NCI-H446 (cell line): ENCODE results near the gene ST8SIA4.

ENCODE experiments used
- DNase-seq, 2 experiments: peaks; one replicate each; lab custom pipeline; 2025; lab: John Stamatoyannopoulos, UW

ST8SIA4 gene

DNA sequence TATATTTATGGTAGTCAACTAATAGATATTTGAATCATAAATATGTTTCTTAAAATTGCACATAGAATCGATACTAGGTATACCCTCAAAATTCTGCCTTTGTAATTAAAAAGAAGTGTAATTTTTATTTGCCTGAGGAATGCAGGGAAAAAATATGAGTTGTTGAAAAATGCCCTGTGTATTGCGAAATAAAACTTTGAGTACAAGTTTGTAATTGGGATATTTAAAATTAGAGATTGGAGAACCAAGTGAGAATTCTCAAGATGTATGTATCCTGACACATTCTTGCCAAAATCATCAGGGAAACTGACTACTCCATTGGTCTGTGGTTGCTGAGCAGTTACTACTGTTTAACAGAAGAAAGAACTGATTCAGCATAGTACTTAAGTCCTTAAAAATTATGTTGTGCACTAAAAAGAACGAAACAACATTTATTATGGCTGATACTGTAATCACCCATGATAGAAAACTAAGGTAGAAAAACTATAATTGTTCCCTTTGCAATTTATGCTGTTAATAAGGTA, 36.0 kb downstream of the ST8SIA4 start:
- DNase-seq: no peak

DNA sequence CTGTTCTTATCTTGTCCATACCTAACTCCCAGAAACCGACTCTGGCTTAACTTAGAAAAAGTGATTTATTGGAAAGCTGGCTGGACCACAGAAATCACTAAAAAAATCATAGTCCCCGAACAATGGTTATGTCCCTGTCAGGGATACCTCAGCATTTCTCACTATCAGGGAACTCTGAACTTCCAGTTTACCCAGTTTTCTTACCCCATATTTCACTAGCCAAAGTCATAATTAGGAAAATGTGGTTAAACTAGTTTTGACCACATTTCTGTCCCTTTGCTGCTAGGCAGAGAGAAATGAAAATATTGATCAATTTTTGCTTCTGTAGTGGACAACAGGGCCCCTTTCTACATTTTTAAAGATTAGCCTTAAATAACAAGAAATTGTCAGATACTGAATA, 38.2 kb downstream of the ST8SIA4 start:
- DNase-seq: no peak

DNA sequence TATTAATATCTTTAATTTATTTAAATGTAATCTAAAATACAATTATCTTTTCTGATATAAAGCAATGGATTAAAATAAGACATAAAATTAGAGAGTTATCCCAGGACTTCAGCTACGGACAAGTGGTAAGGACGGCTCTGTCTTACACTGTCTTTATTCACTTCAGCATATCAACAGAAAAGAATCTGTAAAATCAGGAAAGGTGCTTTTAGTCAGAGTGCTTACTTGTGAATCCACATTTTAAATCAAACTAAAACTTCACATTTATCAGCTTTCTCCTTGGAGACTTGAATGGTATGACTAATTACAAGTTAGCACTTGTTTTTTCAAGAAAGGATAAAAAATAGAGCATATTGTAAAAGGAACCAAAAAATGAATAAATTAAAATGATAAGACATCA, 39.3 kb downstream of the ST8SIA4 start:
- DNase-seq: no peak

DNA sequence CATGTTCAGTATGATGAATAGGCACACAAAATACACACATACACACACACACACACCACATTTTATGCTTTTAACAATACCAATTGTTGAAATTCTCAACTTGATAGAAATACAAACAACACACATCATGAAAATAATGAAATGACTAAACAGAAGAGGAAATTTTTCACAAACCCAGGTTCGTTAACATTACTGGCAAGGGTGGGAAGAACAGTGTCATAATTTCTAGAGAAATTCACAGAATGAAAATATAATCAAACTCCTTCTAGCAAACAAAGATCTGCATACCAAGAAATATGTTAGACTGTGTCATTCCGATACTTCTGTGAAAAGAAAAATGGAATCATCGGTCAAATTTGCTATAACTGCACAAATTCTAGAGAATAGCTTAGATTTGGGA, 41.9 kb downstream of the ST8SIA4 start:
- DNase-seq: no peak

- no peak for DNase-seq
These were observed 42.7 kb downstream of the ST8SIA4 start for GRCh38 chr5:100860407-100860806.

DNA sequence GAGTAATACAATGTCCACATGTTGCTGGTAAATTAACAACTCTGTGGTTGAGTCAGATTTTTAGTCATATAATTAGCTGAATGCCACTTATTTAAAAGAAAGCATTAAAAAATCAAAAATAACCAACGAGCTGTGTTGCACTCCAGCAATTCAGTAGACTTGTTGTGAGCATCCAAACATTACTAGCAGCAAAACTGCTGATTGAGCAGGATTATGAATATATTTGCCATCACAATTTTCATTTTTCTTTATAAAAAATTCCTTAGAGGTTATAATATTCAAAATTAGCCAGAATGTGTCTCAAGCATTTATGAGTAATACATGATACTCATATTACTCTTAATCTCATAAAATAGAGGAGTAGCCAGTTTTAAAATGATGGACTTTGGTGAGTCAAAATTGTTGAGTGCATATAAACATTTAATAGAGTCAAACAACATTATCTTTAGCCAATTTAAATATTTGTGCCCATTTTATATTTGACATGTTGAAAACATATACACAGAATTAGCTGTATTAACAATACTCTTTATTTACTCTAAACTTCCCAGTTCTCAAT, 44.0 kb downstream of the ST8SIA4 start:
- no peak for DNase-seq

GRCh38 chr5:100856462-100856861, 46.6 kb downstream of the ST8SIA4 start:
- no peak for DNase-seq

- no peak for DNase-seq
These were observed 47.1 kb downstream of the ST8SIA4 start for GRCh38 chr5:100855937-100856430.

- no peak for DNase-seq
These were observed 47.8 kb downstream of the ST8SIA4 start for GRCh38 chr5:100855295-100855694.

DNA sequence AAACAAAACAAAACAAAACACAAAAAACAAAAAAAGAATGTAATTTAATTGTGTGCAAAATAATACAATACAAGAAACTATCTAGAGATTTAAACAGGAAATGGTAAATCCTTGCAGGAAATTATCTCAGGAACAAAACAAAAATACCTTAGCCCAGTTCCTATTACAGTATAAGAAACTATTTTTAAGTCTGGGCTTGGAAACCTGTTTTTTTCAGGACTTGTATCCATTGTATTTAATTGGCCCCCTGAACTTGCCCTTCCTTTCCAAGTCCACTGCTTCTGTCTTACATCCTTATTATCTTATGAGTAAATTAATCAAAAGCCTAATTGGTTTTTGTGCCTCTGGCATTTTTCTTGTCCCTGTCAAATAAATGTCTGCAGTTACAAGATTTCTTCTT, 48.5 kb downstream of the ST8SIA4 start:
- DNase-seq: no peak

- DNase-seq: no peak
These were observed 49.5 kb downstream of the ST8SIA4 start for GRCh38 chr5:100853582-100853981.

DNA sequence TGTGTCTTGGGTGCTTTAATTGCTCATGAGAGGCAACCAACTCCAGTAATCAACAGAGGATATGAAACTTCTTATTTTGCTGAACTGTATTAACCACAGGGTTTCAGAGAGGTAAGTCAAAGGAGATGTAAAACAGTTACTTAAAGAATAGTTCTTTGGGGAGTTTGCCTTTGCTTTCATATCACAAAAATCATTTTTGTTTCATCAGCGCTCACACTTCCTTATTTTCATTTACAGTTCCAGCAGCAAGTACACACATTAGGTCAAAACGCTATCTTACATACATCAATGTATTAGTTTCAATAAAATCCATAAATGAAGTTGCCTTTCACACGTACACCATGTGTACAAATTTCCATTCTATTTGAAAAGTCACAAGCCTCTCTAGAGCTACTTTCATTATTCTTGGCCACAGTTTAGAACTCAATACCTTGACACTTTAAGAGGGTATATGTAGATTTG, 50.1 kb downstream of the ST8SIA4 start:
- no peak for DNase-seq

DNA sequence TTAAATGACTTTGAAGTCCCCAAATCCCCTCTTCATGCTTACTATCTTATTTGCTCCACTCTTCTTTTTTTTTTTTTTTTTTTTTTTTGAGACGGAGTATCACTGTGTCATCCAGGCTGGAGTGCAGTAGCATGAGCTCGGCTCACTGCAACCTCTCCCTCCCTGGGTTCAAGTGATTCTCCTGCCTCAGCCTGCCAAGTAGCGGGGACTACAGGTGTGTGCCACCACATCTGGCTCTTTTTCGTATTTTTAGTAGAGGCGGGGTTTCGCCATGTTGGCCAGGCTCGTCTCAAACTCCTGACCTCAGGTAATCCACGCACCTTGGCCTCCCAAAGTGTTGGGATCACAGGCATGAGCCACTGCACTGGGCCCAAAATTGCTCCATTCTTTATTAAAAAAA, 51.0 kb downstream of the ST8SIA4 start:
- no peak for DNase-seq

- no peak for DNase-seq
These were observed 56.3 kb downstream of the ST8SIA4 start for GRCh38 chr5:100846772-100847171.

GRCh38 chr5:100842080-100842479, 61.0 kb downstream of the ST8SIA4 start:
- DNase-seq: no peak

DNA sequence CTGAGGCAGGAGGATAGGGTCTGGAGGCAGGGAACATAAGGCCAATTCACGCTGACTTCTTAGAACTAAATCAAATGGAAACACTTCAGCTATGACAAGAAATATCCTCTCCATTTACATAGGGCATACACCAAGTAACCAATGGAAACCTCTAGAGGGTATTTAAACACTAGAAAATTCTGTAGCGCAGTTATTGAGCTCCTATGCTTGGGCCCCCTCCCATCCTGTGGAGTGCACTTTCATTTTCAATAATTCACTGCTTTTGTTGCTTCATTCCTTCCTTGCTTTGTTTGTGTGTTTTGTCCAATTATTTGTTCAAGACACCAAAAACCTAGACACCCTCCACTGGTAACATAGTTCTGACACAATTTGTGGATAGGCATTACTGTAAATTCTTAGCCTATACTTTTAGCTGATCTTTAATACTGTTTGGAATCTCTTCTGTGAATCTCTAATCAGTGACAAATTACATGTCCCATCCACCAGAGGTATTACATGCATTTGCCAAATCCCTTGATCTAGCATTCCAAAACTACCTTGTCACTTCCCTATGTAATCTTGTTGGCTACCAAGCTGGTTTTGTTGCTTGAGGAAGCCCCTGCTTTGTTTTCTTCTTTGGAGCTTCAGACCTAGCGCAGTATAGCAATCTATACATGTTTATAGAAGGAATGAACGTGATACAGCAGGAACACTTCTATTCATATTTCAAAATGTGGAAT, 61.6 kb downstream of the ST8SIA4 start:
- DNase-seq: no peak

GRCh38 chr5:100840789-100841188, 62.3 kb downstream of the ST8SIA4 start:
- no peak for DNase-seq

DNA sequence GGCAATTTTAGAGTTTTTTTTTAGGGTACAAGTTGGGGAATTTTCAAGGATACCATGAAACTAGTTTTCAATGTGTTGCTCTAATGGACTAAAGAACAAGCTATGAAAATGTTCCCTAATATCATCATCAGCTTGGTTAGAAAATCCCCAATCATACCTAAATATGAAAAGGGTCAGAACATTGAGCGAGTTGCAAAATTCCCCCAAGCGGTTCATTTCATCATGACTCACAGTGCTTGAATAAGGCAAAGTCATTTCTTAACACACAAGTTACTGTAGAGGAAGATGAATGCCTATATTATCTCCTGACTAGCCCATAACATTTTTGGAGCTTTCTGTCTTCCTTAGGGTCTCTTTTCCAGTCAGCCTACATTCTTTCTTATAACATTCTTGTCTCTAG, 62.7 kb downstream of the ST8SIA4 start:
- no peak for DNase-seq

- DNase-seq: no peak
These were observed 65.0 kb downstream of the ST8SIA4 start for GRCh38 chr5:100838048-100838473.

GRCh38 chr5:100834519-100834918, 68.6 kb downstream of the ST8SIA4 start:
- DNase-seq: no peak

- no peak for DNase-seq
These were observed 70.5 kb downstream of the ST8SIA4 start for GRCh38 chr5:100832252-100833230.

GRCh38 chr5:100828898-100829356, 74.2 kb downstream of the ST8SIA4 start:
- no peak for DNase-seq
